ENCODE measurements around the gene INPP5K.
"Not testable (repeated sequence)": the region's sequence is repeated elsewhere in the genome, so short reads cannot be mapped to it uniquely, and the experiment has no call there.

Gene INPP5K

DNA sequence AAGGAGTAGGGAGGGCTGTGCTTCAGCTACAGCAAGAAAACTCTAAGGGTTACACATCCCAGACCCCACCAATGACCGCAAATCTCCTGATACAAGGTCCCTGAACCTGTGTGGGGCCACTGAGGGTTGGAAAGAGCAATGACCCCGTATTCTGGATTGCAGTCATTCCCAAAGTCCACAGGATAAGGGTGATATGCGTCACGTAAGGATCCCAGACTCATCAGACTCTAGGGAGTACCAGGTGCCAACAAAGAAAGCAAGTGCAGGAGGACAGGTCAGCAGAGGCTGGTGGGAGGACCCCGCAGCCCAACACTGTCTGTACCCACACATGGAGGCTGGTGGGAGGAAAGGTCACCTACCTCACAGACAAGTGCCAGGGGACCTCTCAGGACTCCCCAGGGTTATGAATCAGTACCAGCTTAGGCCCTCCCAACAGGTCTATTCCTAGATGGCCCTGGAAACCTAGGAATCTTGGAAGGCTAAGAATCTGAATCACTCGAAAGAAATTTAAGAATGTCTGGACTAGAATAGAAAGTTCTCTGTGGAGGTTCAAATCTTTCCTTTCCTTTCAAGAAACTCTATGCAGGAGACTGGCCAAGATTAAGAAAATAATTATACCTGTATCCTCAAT lies 30.0 kb upstream of the INPP5K start:
- no peak for ATAC-seq

DNA sequence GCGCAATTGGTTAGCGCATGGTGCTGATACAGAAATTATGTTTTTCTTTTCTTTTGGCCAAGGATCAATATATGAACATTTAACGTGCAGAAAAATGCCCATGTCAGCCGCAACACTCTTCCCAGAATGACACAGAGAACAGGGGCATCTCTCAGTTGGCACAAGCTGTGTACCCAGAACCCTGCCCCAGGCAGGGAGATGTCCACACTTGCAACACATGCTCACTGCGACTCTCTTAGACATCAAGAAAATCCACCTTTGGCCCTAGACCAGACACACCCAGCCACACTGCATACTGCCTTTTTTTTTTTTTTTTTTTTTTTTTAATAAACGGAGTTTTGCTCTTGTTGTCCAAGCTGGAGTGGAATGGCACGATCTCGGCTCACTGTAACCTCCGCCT lies 29.2 kb upstream of the INPP5K start:
- ATAC-seq = no peak

DNA sequence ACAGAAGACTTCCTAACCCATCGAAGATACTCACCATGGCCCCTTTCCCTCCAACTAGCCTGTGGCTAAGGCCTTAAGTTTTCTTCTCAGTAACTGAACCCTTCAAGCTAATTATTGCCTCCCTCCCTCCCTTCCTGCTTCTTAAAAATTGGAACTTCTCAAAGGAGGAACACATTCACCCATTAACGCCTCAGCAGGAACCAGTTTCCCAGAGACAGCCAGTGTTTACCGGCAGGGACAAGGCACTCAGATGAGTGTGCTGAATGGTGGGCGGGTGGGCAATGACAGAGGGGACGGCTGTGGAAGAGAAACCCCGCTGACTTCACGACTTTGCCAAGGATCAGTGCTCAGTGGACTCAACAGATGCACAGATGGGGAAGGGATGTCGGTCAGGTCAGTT lies 25.9 kb upstream of the INPP5K start:
- ATAC-seq = no peak

DNA sequence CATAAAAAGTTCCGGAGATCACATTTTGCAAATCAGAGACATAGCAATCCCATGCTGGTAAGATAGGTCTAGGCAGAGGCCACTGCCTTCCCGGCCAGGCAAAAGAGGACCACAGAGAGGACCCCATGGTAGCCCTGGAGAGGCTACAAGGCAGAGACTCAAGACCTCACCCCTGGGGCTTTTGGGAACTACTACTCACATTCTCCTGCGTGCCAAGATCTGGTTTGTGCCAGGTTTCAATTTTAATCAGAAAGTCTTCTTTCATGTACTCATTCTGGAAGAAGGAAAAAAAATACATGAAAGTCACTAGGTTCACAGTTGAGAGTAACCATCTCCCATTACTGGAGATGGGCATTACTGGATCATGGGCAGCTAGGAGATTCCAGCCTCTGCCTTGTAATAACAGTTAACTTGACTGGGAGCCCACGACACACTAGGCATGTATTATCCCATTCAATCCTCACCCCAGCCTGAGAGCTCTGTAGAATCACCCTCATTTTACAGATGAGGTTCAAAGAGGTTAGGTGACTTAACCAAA lies 25.0 kb upstream of the INPP5K start:
- ATAC-seq = no peak

DNA sequence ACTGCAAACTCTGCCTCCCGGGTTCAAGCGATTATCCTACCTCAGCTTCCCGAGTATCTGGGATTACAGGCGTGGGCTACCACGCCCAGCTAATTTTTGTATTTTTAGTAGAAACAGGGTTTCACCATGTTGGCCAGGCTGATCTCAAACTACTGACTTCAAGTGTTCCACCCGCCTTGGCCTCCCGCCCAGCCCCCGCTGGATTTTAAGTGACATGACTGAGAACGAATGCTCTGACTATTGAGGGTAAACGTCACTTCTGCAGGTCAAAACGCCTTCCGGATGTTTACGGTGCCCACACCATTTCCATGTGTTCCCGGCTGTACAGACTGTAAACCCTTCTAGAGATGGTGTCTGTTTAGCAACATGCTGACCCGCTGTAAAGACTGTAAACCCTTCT lies 23.4 kb upstream of the INPP5K start:
- no peak for ATAC-seq

DNA sequence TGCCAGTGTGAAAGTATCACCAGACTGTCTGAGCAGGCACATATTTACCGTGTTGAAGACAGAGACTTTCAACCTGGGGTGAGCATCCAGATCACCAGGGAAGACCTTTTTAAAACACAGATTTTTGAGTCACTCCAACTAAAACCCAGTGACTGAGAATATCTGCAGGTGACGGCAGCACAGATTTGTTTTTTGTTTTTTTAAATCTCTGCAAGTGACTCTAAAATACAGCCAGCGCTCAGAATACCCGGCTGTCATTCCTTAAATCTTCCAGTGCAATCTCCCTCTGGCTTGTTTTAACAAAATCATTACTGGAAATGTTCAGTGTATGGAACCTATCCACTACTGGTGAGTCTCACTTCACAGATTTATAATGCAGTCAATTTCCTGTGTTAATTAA lies 19.3 kb upstream of the INPP5K start:
- ATAC-seq = no peak

DNA sequence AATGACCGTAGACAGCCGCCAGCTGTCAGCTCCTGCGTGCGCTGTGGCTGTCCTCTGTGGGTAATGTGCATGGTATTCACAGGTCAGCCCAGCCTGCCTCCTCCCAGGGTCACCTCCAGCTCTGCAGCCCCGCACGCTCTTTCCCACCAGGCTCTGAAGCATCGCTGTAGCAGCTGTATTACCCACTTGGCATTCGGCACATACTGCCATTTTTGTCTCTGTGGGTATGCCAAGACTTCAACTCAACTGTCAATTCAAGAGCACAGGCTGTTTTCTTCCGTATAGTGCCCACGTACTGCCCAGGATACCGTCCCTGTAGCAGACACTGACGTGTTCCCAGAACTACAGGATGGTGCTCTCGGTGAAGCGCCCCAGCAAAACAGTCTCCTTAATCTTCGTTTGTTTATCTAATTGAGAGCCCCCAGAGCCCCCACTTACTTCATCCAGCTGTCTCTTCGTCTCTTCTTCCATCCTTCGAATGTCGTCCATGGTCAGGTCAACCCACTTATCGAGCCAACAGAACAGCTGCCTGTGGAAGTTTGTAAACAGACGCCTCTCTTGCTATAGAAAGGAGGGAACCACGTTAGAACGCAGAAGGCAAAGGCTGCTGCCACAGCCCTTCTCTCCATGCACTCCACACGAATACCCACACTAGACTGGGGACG lies 17.4 kb upstream of the INPP5K start:
- no peak for ATAC-seq

DNA sequence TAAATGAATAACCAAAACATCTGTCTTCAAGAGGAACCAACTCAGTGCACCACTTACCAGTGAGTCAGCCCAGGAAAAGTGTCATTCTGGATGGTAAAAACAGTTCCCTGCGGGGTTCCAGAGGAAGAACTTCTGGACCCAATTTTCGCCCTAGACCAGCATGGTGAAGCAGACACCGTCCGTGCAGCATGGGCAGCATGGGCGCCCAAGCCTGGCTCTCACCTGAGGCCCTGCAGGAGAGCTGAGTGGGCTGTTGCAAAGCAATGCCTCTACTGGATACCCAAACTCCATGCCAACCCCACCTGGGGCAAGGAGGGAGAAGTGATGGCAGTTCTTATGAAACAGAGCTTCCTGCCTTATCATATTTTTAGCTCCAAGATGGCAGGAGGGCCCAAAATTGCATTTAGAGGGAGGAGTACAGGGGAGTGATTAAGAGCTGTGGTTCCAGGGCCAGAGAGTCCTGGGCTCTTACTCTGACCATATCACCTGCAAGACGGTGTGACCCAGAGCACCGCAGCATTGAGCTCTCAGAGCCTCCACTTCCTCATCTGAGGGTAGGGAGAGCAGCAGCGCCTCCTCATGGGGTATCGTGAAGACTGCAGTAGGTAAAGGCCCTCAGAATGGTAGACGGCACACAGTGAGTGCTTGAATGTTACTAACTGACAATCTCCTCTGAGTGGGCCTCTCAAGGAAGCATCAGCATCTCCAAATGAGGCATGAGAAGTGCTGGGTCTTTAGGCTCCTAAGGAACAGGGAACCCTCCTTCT lies 16.6 kb upstream of the INPP5K start:
- peak; percentile 46 to 69 for ATAC-seq

DNA sequence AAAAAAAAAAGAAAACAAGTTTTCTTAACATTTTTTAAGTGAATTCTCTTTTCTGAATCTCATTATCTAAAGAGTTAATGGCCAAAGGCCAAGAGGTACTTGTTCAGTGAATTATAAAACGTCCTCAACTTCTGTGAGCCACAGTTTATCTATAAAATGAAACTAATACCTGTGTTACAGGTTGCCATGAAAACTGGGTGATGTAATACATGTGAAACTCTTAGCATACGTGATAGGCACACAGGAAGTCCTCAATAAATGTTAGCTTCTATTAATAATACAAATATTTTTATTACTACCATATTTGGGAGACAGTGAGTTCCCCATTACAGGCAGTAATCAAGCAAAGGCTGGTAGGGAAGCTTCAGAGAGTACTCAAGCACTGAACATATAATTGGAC lies 13.5 kb upstream of the INPP5K start:
- peak; percentile 77 to 78 for ATAC-seq

DNA sequence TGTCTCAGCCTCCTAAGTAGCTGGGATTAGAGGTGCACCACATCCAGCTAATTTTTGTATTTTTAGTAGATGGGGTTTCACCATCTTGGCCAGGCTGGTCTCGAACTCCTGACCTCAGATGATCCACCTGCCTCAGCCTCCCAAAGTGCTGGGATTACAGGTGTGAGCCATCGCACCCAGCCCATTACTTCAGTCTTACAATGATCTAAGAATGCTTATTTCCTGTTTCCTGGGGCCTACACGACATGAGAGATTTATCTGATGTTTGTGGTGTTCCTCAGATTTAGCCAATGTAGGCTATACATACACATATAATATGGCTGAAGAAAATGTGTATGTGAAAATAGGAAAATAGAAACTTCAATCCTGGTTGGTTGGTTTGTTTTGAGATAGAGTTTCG lies 10.5 kb upstream of the INPP5K start:
- ATAC-seq = not testable (repeated sequence)

DNA sequence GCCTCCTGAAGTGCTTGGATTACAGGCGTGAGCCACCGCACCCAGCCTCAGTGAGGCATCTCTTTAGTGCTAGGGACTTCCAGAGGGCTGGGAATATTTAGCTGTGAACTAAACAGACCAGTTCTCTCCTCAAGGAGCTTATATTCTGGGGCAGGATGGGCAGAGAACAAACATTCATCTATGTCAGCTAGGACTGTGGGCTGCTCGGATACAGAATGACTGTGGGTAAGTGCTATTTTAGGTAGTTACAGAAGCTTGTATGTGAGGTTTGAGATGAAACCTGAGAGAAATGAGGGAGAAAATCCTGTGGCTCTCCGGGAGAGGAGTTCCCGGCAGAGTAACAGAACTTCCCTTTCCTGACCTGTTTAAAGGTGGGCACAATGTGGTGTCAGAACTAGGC lies 6.2 kb upstream of the INPP5K start:
- ATAC-seq = no peak

DNA sequence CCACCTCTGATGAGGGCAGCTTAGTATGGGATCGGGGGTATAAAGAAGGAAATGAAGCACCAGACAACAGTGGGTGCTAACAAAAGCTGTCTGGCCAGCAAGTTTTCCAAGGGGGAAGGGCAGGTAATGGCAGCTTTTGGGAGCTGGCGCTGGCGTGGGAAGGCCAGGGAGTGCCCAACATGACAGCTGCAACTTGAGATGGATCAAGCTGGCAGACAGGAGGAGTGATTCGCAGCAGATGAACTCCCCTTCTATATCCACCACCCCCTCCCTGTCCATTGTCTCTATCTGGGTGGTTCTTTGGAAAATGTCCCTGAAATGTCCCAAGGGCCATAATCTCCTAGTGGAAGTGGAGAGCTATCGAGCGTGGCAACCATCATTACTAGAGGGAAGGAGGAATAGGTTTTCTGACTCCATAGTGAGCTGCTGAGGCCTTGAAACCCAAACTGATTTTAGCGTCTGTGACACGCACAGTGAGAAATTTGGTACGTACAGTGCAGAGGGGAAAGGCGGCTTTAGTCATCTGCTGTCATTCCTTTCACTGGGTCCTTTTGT lies 4.8 kb upstream of the INPP5K start:
- no peak for ATAC-seq

DNA sequence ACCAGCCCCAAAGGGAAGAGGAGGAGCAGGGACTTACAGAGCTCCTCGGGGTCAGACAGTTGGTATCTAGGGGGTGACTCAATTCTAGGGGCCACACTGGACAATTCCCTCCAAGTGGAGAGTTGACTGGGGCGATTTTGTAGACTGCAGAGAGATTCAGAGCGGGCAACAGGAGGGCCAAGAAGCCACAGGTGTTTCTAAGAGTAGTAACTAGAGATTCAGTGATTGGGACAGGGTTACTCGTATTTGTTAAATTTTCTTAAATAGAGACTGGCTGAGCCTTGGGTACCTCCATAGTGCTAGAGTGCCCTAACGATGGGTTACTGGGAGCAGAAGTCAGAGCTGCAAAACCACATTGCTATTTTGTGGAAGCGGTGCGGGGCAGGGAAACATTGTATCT lies 3.3 kb upstream of the INPP5K start:
- no peak for ATAC-seq

DNA sequence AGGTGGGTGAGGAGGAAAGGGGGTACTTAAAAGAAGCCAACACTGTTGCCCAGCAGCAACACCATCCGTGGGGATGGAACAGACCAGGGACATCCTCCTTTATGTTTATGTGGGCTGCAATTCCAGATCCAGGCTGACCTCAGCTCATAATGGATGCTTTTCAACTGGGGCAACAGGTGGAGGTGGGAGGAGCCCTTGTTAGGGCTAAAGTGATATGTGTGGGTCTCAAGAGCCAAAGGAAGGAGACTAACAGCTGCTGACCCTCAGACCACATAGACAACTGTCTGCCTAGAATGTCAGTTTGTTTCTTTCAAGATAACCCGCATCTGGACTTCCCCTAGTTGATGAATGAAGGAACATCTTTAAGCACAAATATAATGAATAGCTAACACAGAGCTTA lies 2.0 kb upstream of the INPP5K start:
- ATAC-seq = no peak

DNA sequence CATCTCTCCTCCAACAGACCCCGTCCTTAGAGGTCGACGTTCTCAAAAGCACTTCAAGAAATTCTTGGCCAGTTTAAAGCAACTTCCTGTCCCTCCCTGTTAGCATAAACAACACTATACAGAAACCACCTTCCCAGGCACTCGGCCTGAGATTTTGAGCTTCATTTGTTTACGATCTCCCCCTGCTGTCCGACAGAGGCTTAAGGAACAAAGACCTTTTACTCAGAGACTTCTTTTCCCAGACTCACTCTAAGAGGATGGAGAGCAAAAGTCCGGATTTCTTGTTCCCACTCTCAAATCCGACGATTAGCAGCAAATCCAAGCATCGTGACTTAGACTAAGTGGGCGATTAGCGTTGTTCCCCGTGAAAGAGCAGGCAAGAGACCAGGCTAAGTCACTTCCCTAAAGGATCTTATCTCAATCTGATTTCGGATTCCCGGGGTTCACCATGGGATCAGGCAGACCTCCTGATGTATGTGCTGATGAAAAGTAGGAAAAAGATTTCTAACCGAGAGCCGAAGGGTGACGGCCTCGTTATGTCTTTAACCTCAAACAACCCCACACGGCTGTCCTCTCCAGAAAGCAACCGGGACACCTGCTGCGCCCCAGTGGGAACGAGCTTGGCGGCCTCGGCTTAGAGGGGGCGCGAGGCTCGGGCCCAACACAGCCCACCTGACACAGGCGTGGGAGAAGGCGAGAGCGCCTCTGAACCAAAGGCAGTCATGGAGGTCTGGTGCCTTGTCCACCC lies 598 bp downstream of the INPP5K start:
- peak; percentile 0 to 2 for ATAC-seq

DNA sequence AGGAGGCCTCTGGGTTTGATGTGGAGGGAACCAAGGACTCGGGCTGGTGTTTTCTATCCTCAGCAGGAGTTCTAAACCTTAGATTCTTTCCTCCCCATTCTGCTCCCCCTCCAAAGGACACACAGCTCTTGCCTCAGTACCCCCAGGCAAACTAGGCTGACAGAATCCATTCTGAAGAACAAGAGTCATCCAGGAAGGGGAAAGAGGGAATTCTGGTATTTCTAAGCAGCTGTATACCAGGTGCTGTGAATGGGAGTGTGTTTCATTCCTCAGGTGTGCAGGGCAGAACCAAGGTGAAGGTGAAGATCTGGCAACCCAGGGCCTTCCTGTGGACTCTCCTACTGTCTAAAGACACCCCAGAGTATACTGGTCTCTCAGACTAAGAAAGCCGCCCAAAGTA lies 4.1 kb downstream of the INPP5K start:
- ATAC-seq = no peak

DNA sequence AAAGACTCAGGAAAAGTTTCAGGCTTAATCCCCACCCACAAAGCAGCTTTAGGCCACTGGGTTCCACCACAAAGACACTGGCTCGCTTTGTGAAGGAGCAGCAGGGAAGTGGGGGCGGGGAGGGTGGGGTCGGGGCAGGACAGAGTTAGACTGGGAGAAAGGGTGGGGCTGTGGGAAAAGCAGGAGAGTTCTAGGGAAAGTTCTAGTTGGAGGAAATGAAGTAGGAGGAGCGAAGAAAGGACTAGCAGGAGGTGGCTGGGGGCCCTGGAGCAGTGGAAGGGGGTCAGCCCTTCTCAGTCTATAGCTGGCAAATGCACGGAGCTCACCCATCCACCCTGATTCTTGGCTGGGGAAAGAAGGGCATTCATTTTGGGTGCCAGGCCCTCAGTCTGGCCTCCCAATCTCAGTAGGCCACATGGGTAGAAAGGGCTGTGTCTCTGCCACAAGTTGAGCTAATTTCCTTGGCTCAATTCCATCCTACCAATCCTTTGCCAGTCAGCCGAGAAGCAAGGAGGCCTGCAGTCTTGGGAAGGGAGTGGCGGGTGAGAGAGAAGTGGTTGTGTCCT lies 4.6 kb downstream of the INPP5K start:
- ATAC-seq = no peak

DNA sequence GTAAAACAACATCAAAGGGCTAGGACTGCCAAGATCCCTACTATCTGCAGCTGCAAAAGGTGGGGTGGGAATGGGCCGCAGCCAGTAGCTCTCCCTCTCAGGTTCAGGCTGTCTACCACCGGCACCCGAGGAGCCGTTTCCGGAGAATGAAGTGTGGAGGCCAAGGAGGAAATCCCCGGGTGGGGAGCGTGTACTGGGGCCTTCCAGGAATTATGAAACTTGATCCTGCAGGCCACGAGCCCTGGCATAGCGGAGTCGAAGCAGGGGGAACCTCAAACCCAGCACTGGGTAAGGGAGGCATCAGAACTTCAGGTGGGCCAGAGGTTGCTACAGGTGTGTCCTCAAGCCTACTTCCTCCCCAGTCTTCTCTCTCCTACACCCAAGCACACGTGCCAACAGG lies 5.1 kb downstream of the INPP5K start:
- ATAC-seq = no peak

DNA sequence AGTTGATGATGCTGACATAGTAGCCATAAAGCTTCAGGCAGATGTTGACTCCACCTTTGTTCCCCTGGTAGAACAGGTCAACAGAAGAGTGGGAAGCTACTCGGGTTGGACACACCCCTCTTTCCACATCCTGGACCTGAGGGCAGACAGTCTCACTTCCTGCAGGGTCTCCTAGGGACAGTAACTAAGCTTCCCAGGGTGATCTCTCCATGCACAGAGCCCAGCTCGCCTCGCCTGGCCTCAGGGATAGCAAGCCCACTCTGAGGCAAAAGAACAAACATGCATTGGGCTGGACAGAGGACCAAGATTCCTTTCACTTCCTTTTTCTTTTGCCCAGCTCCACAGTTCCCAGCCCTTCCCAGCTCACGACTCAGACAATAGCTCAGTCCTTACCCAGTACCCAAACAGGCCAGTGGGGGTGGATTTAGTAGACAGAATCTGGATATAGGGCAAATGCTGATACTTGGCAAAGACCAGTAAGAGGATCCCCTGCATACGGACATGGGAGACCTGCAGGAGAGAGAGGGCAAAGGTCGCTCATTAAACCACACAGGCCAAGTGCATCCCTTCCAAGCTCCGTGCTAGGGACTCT lies 7.0 kb downstream of the INPP5K start:
- no peak for ATAC-seq

DNA sequence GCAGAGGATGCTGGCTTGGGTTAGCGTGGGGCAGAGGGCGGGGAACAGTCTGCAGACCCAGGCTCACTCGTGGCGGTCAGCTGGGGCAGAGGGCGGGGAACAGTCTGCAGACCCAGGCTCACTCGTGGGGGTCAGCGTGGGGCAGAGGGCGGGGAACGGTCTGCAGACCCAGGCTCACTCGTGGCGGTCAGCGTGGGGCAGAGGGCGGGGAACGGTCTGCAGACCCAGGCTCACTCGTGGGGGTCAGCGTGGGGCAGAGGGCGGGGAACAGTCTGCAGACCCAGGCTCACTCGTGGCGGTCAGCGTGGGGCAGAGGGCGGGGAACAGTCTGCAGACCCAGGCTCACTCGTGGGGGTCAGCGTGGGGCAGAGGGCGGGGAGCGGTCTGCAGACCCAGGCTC lies 7.7 kb downstream of the INPP5K start:
- ATAC-seq = not testable (repeated sequence)

DNA sequence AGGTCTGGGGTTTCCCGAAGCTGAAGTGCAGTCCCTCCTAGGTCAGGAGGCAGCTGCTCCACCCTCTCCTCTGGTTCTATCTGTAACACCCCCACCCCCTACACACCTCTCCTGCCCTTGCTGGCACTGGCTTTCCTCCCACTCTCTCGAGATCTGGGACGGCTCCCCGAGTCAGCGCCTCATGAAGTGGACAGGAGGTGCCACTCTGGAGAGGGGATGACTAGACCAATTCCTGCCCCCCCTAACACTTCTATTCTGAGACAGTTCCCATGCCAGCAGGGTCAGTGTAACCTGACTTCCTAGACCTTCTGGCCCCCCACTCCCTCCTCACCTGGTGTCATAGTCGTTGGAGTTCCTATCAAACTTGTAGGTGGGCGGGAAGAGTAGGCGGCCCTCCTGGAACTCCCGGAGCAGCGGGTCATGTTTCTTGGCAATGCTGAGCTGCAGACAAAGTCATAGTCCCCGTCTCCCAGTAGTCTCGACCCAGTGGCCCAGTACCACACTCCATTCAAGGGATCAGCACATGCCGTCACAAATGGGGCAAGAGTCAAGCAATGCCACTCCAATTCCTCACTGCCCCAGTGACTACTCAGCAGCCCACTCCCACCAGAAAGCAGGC lies 9.7 kb downstream of the INPP5K start:
- no peak for ATAC-seq

DNA sequence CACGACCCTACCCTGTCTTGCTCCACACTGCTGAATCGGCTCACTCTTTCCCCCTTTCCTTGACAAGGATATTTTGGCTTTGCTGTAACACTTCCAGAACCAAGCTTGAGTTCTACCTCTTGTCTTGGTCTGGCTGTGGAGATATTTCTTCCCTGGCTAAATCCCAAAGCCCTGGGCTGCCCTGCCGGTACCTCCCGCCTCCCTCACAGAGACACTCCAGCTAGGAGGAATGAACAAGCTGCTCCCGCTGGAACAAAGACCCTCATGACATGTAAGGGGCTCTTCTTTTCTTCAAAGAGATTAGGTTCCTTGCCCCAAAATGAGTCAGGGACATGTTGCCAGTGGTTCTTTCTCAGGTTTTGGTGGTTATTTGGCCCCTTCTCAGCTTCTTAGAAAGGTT lies 10.8 kb downstream of the INPP5K start:
- ATAC-seq = no peak
